Hepatocyte (in vitro differentiated cells): Measurements from ENCODE around the gene NDST4.

Experiments
- CTCF ChIP-seq: fragments of 200-600 bp; sonication (generic); IDR thresholded peaks from 2 replicates; pipeline ENCODE4 v1.5.1; 2016; ENCODE audit warnings: antibody characterized with exemption, mild to moderate bottlenecking; ENCODE audit not compliant: poor library complexity
- EZH2 ChIP-seq: fragments of 200-600 bp; sonication (generic); IDR thresholded peaks from 2 replicates; pipeline ENCODE4 v1.6.1; 2016; ENCODE audit warnings: antibody characterized with exemption, mild to moderate bottlenecking, borderline replicate concordance

GRCh38 chr4:114926583-114926982 lies 186.8 kb downstream of the NDST4 start:
- no peak for TF ChIP-seq EZH2
- TF ChIP-seq CTCF, result no peak
